Body of pancreas (tissue), 4 donors: Measurements from ENCODE around the gene AOAH.

ENCODE experiments used
- CTCF ChIP-seq, 7 experiments: fragments of 450-650 bp in 4 of 7; fragments of 200-600 bp in 3 of 7; sonication (generic) in 3 of 7; IDR thresholded peaks; one replicate each; pipeline ENCODE4 v1.5.1; 2016 to 2019; ENCODE audit warnings: antibody characterized with exemption in 7 of 7
- POLR2A ChIP-seq, 3 donors: fragments of 450-650 bp; IDR thresholded peaks; one replicate each; pipeline ENCODE4 v1.6.1; 2016; ENCODE audit warnings: antibody characterized with exemption in 3 of 3, mild to moderate bottlenecking in 2 of 3

DNA sequence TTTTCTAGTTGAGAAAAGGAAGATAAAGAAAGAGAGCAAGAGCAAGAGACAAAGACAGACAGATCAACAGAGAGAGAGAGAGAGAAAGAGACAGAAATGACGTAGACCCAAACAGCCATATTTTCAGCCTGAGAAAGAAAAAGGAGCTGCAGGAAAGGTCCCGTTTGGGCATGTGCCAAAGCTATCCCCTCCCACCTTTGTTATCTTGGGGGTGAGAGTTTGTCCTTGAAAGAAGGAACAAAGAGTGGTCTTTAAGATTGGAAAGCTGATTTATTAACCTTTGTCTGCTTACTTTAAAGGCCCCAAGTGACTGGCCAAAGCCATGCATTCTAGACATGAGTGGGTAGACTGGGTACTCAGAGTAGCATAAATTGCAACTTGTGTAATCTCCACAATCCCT lies 98.2 kb downstream of the AOAH start:
- TF ChIP-seq POLR2A (IDR thresholded peaks at IDR 0.05) (no peak), CTCF (IDR thresholded peaks at IDR 0.05) (no peak)
